Central memory CD8-positive, alpha-beta T cell (primary cell): ENCODE data around the gene BATF.

ENCODE experiments used
- ATAC-seq: fragments of 150-1000 bp; cut with Tn5 transposase; replicated peaks from 2 replicates; pipeline ENCODE4 v1.10.0; 2022; ENCODE audit warnings: mild to moderate bottlenecking, moderate FRiP score, moderate number of reproducible peaks; ENCODE audit not compliant: poor library complexity, severe bottlenecking; ENCODE audit errors: extremely low read depth
- DNase-seq, 2 donors: peaks; one replicate each; pipeline ENCODE4 v3.0.0; 2021; ENCODE audit warnings: low spot score in 2 of 2
- H3K27ac Mint-ChIP-seq: one replicate; pipeline ENCODE4 v1.8.0; 2022; ENCODE audit warnings: low read depth, mild to moderate bottlenecking, moderate library complexity, mixed read lengths
- H3K27me3 Mint-ChIP-seq: one replicate; pipeline ENCODE4 v1.8.0; 2022; ENCODE audit warnings: mixed read lengths
- H3K36me3 Mint-ChIP-seq: one replicate; pipeline ENCODE4 v1.8.0; 2022; ENCODE audit warnings: mild to moderate bottlenecking, moderate library complexity, mixed read lengths; ENCODE audit not compliant: insufficient read depth
- H3K4me1 Mint-ChIP-seq: one replicate; pipeline ENCODE4 v1.8.0; 2022; ENCODE audit warnings: mixed read lengths
- H3K4me3 Mint-ChIP-seq: one replicate; pipeline ENCODE4 v1.8.0; 2022; ENCODE audit warnings: mild to moderate bottlenecking, moderate library complexity, mixed read lengths
- H3K9me3 Mint-ChIP-seq: one replicate; pipeline ENCODE4 v1.8.0; 2022; ENCODE audit warnings: mixed read lengths

The BATF gene

DNA sequence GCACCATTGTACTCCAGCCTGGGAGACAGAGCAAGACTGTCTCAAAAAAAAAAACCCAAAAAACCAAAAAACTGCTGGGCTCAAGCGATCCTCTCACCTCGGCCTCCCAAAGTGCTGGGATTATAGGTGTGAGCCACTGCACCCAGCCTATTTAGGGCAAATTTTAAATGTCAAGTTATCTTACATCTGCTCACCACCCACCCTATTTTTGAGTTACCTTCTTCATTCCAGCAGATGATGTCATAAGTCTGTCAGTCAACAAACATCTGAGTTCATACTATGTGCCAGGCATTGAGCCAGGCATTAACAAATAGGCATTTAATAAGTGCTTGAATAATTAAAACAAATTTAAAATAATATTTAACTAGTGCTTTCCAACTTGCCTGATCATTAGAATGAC lies 21.5 kb downstream of the BATF start:
- Mint-ChIP-seq H3K4me1 (peaks cover 77% of the 10 kb centered on the region), H3K36me3 (peaks cover 25% of the 10 kb centered on the region), H3K9me3 (no peaks in the 10 kb centered on the region), H3K27ac (peak overlapping the region; percentile 95), H3K27me3 (no peaks in the 10 kb centered on the region), H3K4me3 (peak overlapping the region; percentile 25)
- ATAC-seq, result no peak
- no peak for DNase-seq

DNA sequence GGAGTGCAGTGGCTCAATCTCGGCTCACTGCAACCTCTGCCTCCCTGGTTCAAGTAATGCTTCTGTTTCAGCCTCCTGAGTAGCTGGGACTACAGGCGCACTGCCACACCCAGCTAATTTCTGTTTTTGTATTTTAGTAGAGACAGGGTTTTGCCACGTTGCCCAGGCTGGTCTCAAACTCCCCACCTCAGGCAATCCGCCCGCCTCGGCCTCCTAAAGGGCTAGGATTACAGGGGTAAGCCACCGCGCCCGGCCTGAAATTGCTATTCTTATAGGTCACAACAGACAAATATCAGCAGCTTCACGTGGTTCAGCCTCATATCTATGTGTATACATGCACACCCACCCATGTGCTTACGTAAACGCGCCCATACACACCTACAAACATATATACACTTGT lies 23.6 kb downstream of the BATF start:
- H3K36me3 Mint-ChIP-seq, result peaks cover 18% of the 10 kb centered on the region
- no peaks in the 10 kb centered on the region for H3K27me3 Mint-ChIP-seq
- DNase-seq (no peak), ATAC-seq (no peak)
- H3K4me1 Mint-ChIP-seq, result peaks cover 76% of the 10 kb centered on the region
- peak overlapping the region; percentile 93 for H3K27ac Mint-ChIP-seq
- no peak overlapping the region for H3K4me3 Mint-ChIP-seq
- H3K9me3 Mint-ChIP-seq, result no peaks in the 10 kb centered on the region

DNA sequence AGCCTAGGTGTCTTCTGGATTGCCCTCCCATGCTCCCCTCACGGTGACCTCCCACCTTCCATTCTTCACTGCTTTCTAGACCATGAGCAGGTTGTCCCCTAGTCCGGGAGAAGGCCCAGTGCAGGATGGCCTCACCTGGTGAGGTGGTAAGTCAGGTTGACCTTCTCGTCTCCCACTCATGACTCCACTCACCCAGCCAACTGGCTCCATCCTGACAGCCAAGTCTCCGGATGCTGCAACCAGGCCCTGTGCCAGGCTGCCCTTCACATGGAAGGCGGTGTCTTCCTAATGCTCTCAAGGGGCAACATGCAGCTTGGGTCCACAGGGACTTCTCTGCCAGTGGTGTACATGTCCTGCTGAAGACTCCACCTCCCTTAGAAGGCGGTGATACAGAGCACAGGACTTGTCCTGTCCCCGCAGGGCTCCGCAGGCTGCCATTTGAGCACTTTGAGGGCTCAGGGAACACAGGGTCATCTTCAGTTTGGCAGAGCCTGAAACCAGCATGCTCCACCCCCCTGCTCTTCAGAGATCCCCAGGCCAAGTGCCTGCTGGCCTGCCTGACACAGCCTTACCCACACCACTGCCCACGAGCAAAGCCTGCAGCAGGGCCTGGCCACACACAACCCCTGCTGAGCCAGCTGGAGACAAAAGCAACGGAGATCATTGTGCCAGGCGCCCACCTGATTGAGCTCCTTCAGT lies 25.4 kb downstream of the BATF start:
- Mint-ChIP-seq H3K27me3 (no peaks in the 10 kb centered on the region), H3K36me3 (peaks cover 11% of the 10 kb centered on the region), H3K27ac (peak overlapping the region; percentile 93), H3K9me3 (no peaks in the 10 kb centered on the region), H3K4me3 (no peak overlapping the region), H3K4me1 (peaks cover 73% of the 10 kb centered on the region)
- ATAC-seq, result no peak
- DNase-seq, result no peak

- no peaks in the 10 kb centered on the region for H3K9me3 Mint-ChIP-seq
- no peaks in the 10 kb centered on the region for H3K27me3 Mint-ChIP-seq
- DNase-seq, result no peak
- no peak for ATAC-seq
- peak overlapping the region; percentile 93 for H3K27ac Mint-ChIP-seq
- peaks cover 74% of the 10 kb centered on the region for H3K4me1 Mint-ChIP-seq
- no peak overlapping the region for H3K4me3 Mint-ChIP-seq
- peaks cover 10% of the 10 kb centered on the region for H3K36me3 Mint-ChIP-seq
Measured at GRCh38 chr14:75548544-75548943, 26.3 kb downstream of the BATF start.

GRCh38 chr14:75549169-75549568 lies 26.9 kb downstream of the BATF start:
- H3K9me3 Mint-ChIP-seq, result no peaks in the 10 kb centered on the region
- no peak for DNase-seq
- peak overlapping the region; percentile 10 for H3K4me3 Mint-ChIP-seq
- H3K27me3 Mint-ChIP-seq, result no peaks in the 10 kb centered on the region
- ATAC-seq, result no peak
- peaks cover 68% of the 10 kb centered on the region for H3K4me1 Mint-ChIP-seq
- H3K36me3 Mint-ChIP-seq, result peaks cover 10% of the 10 kb centered on the region
- peak overlapping the region; percentile 93 for H3K27ac Mint-ChIP-seq

GRCh38 chr14:75551021-75551420 lies 28.8 kb downstream of the BATF start:
- DNase-seq (no peak), ATAC-seq (no peak)
- Mint-ChIP-seq H3K4me1 (peaks cover 65% of the 10 kb centered on the region), H3K27me3 (no peaks in the 10 kb centered on the region), H3K9me3 (no peaks in the 10 kb centered on the region), H3K36me3 (peaks cover 9% of the 10 kb centered on the region), H3K27ac (peak overlapping the region; percentile 93), H3K4me3 (no peak overlapping the region)

GRCh38 chr14:75553157-75553556 lies 30.9 kb downstream of the BATF start:
- H3K36me3 Mint-ChIP-seq, result peaks cover 3% of the 10 kb centered on the region
- H3K4me3 Mint-ChIP-seq, result no peak overlapping the region
- peaks cover 49% of the 10 kb centered on the region for H3K4me1 Mint-ChIP-seq
- ATAC-seq, result no peak
- no peak for DNase-seq
- H3K27ac Mint-ChIP-seq, result no peak overlapping the region
- H3K9me3 Mint-ChIP-seq, result no peaks in the 10 kb centered on the region
- H3K27me3 Mint-ChIP-seq, result no peaks in the 10 kb centered on the region

- H3K4me3 Mint-ChIP-seq, result no peak overlapping the region
- ATAC-seq (no peak), DNase-seq (no peak)
- H3K4me1 Mint-ChIP-seq, result peaks cover 42% of the 10 kb centered on the region
- H3K9me3 Mint-ChIP-seq, result no peaks in the 10 kb centered on the region
- no peak overlapping the region for H3K27ac Mint-ChIP-seq
- no peaks in the 10 kb centered on the region for H3K27me3 Mint-ChIP-seq
- peaks cover 3% of the 10 kb centered on the region for H3K36me3 Mint-ChIP-seq
Measured at GRCh38 chr14:75553761-75554364, 31.6 kb downstream of the BATF start.

- H3K9me3 Mint-ChIP-seq, result no peaks in the 10 kb centered on the region
- peaks cover 3% of the 10 kb centered on the region for H3K36me3 Mint-ChIP-seq
- ATAC-seq (no peak), DNase-seq (no peak)
- no peak overlapping the region for H3K27ac Mint-ChIP-seq
- H3K4me1 Mint-ChIP-seq, result peaks cover 36% of the 10 kb centered on the region
- H3K4me3 Mint-ChIP-seq, result no peak overlapping the region
- no peaks in the 10 kb centered on the region for H3K27me3 Mint-ChIP-seq
Measured at GRCh38 chr14:75554482-75554881, 32.2 kb downstream of the BATF start.

DNA sequence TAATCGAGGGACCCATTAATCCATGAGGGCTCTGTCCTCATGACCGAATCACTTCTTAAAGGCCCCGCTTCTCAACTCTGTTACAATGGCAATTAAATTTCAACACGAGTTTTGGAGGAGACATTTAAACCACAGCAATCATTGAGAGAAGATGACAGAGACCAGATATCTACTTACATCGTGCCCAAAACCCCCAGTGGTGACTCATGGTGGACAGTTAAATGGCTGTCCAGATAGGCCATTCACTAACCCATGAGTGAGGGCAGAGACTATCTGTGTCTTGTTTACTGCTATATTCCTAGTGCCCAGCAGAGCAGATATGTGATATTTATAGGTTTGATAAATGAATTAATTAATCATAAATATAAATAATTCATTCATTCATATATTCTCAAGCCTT lies 36.2 kb downstream of the BATF start:
- DNase-seq (no peak), ATAC-seq (no peak)
- Mint-ChIP-seq H3K4me1 (peaks cover 13% of the 10 kb centered on the region), H3K9me3 (no peaks in the 10 kb centered on the region), H3K36me3 (peaks cover 2% of the 10 kb centered on the region), H3K4me3 (no peak overlapping the region), H3K27me3 (no peaks in the 10 kb centered on the region), H3K27ac (no peak overlapping the region)

- Mint-ChIP-seq H3K4me1 (peaks cover 12% of the 10 kb centered on the region), H3K27me3 (no peaks in the 10 kb centered on the region), H3K36me3 (peaks cover 2% of the 10 kb centered on the region), H3K9me3 (no peaks in the 10 kb centered on the region), H3K27ac (no peak overlapping the region), H3K4me3 (no peak overlapping the region)
- no peak for ATAC-seq
- no peak for DNase-seq
Measured at GRCh38 chr14:75559045-75559444, 36.8 kb downstream of the BATF start.

- no peak for DNase-seq
- no peak overlapping the region for H3K27ac Mint-ChIP-seq
- H3K4me3 Mint-ChIP-seq, result no peak overlapping the region
- H3K27me3 Mint-ChIP-seq, result no peaks in the 10 kb centered on the region
- peaks cover 2% of the 10 kb centered on the region for H3K36me3 Mint-ChIP-seq
- no peaks in the 10 kb centered on the region for H3K9me3 Mint-ChIP-seq
- ATAC-seq, result no peak
- H3K4me1 Mint-ChIP-seq, result peaks cover 12% of the 10 kb centered on the region
Measured at GRCh38 chr14:75559451-75560222, 37.4 kb downstream of the BATF start.

DNA sequence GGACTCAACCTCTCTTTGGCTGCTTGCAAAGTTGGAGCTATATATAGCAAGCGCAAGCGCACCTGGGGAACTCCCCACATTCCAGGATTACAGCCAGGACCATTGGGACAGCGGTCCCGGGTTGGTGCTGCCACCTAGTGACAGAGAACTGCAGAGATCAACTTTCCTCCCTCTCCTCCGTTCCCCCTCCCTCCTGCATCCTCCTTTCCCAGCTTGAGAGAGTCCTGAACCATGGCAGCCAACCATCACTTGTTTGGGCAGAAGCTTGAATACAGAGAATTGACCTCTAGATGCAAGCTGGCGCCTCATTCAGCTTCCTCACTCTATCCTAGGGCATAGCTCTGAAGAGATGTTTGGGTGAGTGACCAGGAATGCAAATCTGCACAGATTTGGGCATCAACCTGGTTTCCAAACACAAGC lies 38.8 kb downstream of the BATF start:
- DNase-seq (peak in 1 of 2 donors; percentile 26), ATAC-seq (peak; percentile 24)
- Mint-ChIP-seq H3K4me3 (no peak overlapping the region), H3K4me1 (peaks cover 14% of the 10 kb centered on the region), H3K27me3 (no peaks in the 10 kb centered on the region), H3K27ac (no peak overlapping the region), H3K36me3 (no peaks in the 10 kb centered on the region), H3K9me3 (no peaks in the 10 kb centered on the region)
